Measurements from ENCODE around the gene TSPAN6.
A peak's percentile ranks its signal among the peaks of the same experiment; 100 is the strongest.

The TSPAN6 gene

DNA sequence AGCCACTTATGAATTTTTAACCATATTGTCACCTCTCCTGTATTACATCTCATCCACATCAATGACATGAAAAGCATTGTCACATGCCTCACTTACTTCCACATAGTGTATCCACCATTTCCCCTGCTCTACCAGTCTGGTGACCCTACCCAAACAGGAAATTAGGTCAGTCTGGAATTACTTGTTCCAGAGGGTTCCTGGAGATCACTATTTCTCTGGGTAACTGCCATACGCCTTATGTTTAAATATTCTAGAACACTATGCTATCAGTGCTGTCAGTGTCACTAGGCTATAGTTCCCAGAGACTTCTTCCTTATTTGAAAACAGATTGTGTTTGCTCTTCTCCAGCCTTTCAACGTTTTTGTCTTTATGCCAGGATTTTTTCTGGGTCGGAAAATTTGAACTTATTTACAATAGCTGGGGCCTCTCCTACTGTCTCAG lies 22.4 kb upstream of the TSPAN6 start:
- DNase-seq, result no peak
- CTCF ChIA-PET, result no interaction called here
- no peaks in the 10 kb centered on the region for H3K36me3 Mint-ChIP-seq
- H3K27ac Mint-ChIP-seq, result no peak overlapping the region
- no peaks in the 10 kb centered on the region for H3K9me3 Mint-ChIP-seq
- H3K27me3 Mint-ChIP-seq, result peaks cover 3% of the 10 kb centered on the region
- H3K4me3 Mint-ChIP-seq, result no peak overlapping the region
- H3K4me1 Mint-ChIP-seq, result no peaks in the 10 kb centered on the region

GRCh38 chrX:100654261-100654660 lies 17.7 kb upstream of the TSPAN6 start:
- peaks cover 9% of the 10 kb centered on the region for H3K27me3 Mint-ChIP-seq
- no peak overlapping the region for H3K27ac Mint-ChIP-seq
- no peak for DNase-seq
- H3K4me3 Mint-ChIP-seq, result no peak overlapping the region
- no peaks in the 10 kb centered on the region for H3K9me3 Mint-ChIP-seq
- no peaks in the 10 kb centered on the region for H3K36me3 Mint-ChIP-seq
- H3K4me1 Mint-ChIP-seq, result no peaks in the 10 kb centered on the region
- CTCF ChIA-PET, result no interaction called here

DNA sequence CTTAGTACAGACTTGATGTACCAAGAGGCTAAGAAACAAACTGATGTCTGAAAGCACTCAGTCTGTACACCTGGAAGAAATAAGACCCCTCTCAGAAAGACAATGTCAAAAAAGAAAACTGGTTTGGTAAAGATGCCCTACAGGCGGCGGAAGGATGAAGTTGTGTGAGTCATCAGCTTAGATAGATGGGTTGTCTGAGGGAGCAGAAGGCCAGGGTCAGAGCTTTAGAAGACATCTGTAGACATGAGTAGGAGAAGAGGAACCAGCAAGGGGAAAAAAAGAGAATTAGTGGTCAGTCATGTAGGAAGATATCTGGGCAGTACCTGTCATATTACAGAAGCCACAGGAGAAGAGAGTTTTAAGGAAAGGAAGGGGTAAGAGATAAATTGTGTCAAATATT lies 15.7 kb upstream of the TSPAN6 start:
- H3K27me3 Mint-ChIP-seq, result peaks cover 9% of the 10 kb centered on the region
- CTCF ChIA-PET, result no interaction called here
- no peaks in the 10 kb centered on the region for H3K4me1 Mint-ChIP-seq

GRCh38 chrX:100650841-100651240 lies 14.2 kb upstream of the TSPAN6 start:
- no peak overlapping the region for H3K4me3 Mint-ChIP-seq
- CTCF ChIA-PET, result no interaction called here
- H3K27me3 Mint-ChIP-seq, result peaks cover 9% of the 10 kb centered on the region
- no peaks in the 10 kb centered on the region for H3K9me3 Mint-ChIP-seq
- no peak for DNase-seq
- no peak overlapping the region for H3K27ac Mint-ChIP-seq
- H3K36me3 Mint-ChIP-seq, result no peaks in the 10 kb centered on the region
- no peaks in the 10 kb centered on the region for H3K4me1 Mint-ChIP-seq

More for the DNA sequence above, 15.7 kb upstream of the TSPAN6 start:
- Mint-ChIP-seq H3K27ac (no peak overlapping the region), H3K36me3 (no peaks in the 10 kb centered on the region), H3K4me3 (no peak overlapping the region), H3K9me3 (no peaks in the 10 kb centered on the region)
- DNase-seq, result no peak

DNA sequence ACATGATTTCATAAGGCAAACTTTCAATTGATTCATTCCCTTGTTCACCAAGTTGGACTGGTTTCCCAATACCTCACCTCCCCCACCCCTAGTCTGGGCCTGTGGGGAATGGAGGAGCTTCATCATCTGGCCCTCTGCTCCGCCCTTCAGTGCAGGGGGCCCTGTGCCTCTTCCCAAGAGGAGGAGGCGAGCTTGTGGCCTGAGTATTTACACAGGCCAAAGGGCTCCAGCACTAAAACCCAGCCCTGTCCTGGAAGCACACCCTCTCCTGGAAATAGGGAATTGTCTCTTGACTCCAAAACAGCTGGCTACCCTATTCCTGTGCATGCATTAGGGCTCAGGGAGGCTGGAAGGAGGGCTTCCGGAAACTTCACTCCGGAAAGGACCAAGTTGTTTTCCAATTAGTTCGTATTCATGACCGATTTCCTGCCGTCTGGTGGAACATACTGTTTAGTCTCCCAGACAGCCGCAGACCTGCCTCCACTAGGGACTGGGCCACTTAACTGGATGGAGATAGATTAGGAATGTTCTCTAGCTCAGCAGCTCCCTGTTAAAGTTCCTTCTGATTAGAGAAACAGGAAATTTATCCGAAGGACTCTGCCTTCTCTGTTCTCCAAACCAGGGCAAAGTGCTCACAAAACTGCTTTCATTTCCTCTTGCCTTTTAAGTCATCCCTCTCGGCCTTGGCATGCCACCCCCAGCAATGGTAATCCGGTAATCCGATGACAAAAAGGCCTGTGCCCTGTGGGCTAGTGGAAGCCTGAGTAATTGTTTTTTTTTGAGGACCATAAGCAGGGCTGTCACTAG lies 13.1 kb upstream of the TSPAN6 start:
- CTCF ChIA-PET, result no interaction called here

GRCh38 chrX:100648458-100649417 lies 12.1 kb upstream of the TSPAN6 start:
- CTCF ChIA-PET, result no interaction called here
- H3K36me3 Mint-ChIP-seq, result no peaks in the 10 kb centered on the region
- no peak overlapping the region for H3K27ac Mint-ChIP-seq
- H3K4me3 Mint-ChIP-seq, result no peak overlapping the region
- no peaks in the 10 kb centered on the region for H3K4me1 Mint-ChIP-seq
- no peaks in the 10 kb centered on the region for H3K9me3 Mint-ChIP-seq
- H3K27me3 Mint-ChIP-seq, result peaks cover 6% of the 10 kb centered on the region
- DNase-seq, result no peak

More for the DNA sequence above, 13.1 kb upstream of the TSPAN6 start:
- DNase-seq, result no peak
- Mint-ChIP-seq H3K36me3 (no peaks in the 10 kb centered on the region), H3K27me3 (peaks cover 9% of the 10 kb centered on the region), H3K27ac (no peak overlapping the region), H3K9me3 (no peaks in the 10 kb centered on the region), H3K4me3 (no peak overlapping the region), H3K4me1 (no peaks in the 10 kb centered on the region)

DNA sequence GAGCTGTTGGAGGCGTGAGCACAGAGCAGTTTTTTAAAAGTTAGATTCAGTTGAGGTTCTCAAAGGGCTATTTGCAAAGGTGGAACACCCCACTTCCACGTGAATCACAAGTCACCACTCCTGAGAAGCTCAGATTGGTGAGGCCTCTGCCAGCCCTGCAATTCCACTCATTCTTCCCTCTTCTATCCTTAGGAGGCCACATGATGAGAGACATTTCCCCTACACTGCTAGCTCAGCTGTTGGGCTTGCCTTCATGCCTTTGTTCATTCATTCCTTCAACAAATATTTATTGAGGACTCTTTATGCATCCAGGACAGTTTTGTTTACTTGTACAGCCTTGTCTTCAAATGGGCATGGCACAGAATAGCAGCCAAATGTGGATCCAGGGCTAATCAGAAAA lies 11.1 kb upstream of the TSPAN6 start:
- no peak for DNase-seq
- Mint-ChIP-seq H3K27me3 (peaks cover 2% of the 10 kb centered on the region), H3K36me3 (no peaks in the 10 kb centered on the region), H3K4me3 (no peak overlapping the region), H3K4me1 (no peaks in the 10 kb centered on the region), H3K27ac (no peak overlapping the region), H3K9me3 (no peaks in the 10 kb centered on the region)
- CTCF ChIA-PET, result no interaction called here

DNA sequence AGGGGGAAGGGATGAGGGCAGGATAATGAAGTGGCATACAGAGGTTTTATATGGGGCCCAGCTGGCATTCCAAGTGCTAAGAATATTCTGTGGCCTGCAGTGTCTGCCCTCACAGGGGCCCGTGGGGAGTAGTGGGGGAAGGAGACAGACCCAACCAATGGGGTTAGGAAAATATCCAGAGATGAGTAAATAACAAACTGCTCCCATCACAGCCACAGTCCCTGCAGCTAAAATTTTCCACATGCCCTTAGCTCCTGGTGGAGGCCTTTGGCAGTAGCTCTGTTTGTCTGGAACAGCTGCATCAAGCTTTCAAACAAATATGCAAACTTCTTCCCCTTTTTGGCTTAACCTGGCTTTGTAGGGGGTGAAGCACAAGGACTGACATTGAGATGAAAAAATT lies 10.5 kb upstream of the TSPAN6 start:
- Mint-ChIP-seq H3K27me3 (no peaks in the 10 kb centered on the region), H3K4me1 (no peaks in the 10 kb centered on the region), H3K27ac (no peak overlapping the region), H3K9me3 (no peaks in the 10 kb centered on the region), H3K36me3 (no peaks in the 10 kb centered on the region), H3K4me3 (no peak overlapping the region)
- DNase-seq, result no peak
- CTCF ChIA-PET, result no interaction called here

DNA sequence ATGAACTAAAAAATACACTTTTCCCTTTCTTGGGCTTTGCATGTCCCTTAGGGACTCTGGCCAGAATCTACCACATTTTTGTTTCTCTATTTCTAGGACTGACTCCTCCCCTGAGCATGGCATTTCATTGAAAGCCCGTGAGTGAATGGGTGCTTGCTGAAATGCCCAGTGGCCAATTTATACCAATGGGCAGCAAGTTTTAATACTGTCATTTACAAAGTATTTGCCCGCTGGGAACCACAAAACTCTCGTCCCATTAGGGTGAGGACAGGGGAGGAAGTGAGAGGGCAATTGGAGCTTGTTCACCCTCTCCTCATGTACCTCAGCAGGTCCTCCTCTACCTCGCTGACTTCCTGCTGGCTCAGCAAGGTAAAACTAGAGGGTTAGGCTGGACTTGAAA lies 8.5 kb upstream of the TSPAN6 start:
- no peaks in the 10 kb centered on the region for H3K4me1 Mint-ChIP-seq
- no peak for DNase-seq
- H3K27ac Mint-ChIP-seq, result no peak overlapping the region
- H3K36me3 Mint-ChIP-seq, result no peaks in the 10 kb centered on the region
- H3K9me3 Mint-ChIP-seq, result no peaks in the 10 kb centered on the region
- CTCF ChIA-PET, result no interaction called here
- no peaks in the 10 kb centered on the region for H3K27me3 Mint-ChIP-seq
- H3K4me3 Mint-ChIP-seq, result no peak overlapping the region

DNA sequence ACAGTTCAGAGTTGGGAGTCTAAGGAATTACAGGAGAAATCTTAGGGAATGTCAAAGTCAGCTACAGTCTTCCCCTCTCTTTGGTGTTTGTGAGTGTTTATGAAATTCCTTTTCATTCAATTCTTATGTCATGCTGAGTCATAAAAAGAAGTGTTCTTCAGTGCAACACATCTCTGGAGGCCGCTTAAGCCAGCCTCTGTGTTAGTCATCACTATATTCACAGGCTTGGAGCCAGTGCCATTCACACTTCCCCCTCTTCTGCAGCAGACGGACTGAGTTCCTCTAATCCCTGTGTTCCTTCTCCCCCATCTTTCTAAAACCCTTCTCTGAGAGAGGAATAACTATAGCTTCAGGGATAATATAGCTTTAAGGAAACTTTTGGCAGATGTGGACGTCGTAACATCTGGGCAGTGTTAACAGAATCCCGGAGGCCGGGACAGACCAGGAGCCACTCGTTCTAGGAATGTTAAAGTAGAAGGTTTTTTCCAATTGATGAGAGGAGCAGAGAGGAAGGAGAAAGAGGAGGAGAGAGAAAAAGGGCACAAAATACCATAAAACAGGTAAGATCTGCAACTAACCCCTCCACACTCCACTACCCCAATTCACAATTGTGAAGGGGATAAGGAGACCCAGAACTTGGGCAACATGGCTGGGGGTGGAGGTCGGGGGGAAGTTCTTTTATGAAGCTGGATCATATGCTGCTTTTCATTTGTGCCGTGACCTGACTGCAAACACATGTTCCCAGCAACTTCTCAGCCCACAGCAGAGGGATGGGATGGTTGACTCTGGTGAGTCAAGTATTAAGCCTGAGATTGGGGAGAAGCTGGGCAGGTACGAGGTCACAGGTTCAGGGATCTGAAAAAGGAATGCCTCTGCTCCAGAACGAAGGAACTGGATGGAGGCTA lies 7.6 kb upstream of the TSPAN6 start, which contains the start of gene SRPX2:
Gene SRPX2 (plus strand): TSS at position 244 of the 905 bp plus-strand sequence. CDS start 2,124 bp downstream, outside the sequence.
- Mint-ChIP-seq H3K4me3 (no peak within 1 kb of the TSS), H3K9me3 (no peaks in the 10 kb centered on the region), H3K27me3 (no peaks in the 10 kb centered on the region), H3K36me3 (no peaks in the 10 kb centered on the region), H3K4me1 (no peaks in the 10 kb centered on the region), H3K27ac (peak within 1 kb of the TSS; percentile 58)
- CTCF ChIA-PET, result no interaction called here
- DNase-seq, result no peak

- Mint-ChIP-seq H3K4me3 (no peak overlapping the region), H3K27ac (no peak overlapping the region), H3K27me3 (no peaks in the 10 kb centered on the region), H3K9me3 (no peaks in the 10 kb centered on the region), H3K36me3 (no peaks in the 10 kb centered on the region), H3K4me1 (no peaks in the 10 kb centered on the region)
- CTCF ChIA-PET, result interaction anchor here (1.4 kb wide), 1 partner anchor 28 kb away, joined by 3 read pairs; no protein-coding TSS in a partner anchor
- no peak for DNase-seq
Measured at GRCh38 chrX:100643212-100643611, 6.6 kb upstream of the TSPAN6 start.

GRCh38 chrX:100642290-100642689 lies 5.7 kb upstream of the TSPAN6 start:
- no peaks in the 10 kb centered on the region for H3K4me1 Mint-ChIP-seq
- CTCF ChIA-PET, result interaction anchor here (1.4 kb wide), 1 partner anchor 28 kb away, joined by 3 read pairs; no protein-coding TSS in a partner anchor
- no peaks in the 10 kb centered on the region for H3K36me3 Mint-ChIP-seq
- no peaks in the 10 kb centered on the region for H3K9me3 Mint-ChIP-seq
- no peak overlapping the region for H3K27ac Mint-ChIP-seq
- DNase-seq, result no peak
- no peak overlapping the region for H3K4me3 Mint-ChIP-seq
- no peaks in the 10 kb centered on the region for H3K27me3 Mint-ChIP-seq

GRCh38 chrX:100635989-100636320 lies 651 bp downstream of the TSPAN6 start:
- CTCF ChIA-PET, result interaction anchor here (1.4 to 1.7 kb wide), 2 partner anchors 11 to 29 kb away, joined by 4 read pairs; no protein-coding TSS in a partner anchor

GRCh38 chrX:100635040-100635439 lies 1.6 kb downstream of the TSPAN6 start:
- CTCF ChIA-PET, result interaction anchor here (0.8 kb wide), 1 partner anchor 51 kb away, joined by 3 read pairs; no protein-coding TSS in a partner anchor
- Mint-ChIP-seq H3K27me3 (peaks cover 11% of the 10 kb centered on the region), H3K4me1 (peaks cover 5% of the 10 kb centered on the region), H3K36me3 (no peaks in the 10 kb centered on the region), H3K4me3 (no peak overlapping the region), H3K9me3 (no peaks in the 10 kb centered on the region), H3K27ac (no peak overlapping the region)
- DNase-seq, result no peak

More at GRCh38 chrX:100635989-100636320, 651 bp downstream of the TSPAN6 start:
- Mint-ChIP-seq H3K4me3 (no peak overlapping the region), H3K36me3 (no peaks in the 10 kb centered on the region), H3K27ac (no peak overlapping the region), H3K4me1 (peaks cover 5% of the 10 kb centered on the region), H3K27me3 (peaks cover 11% of the 10 kb centered on the region), H3K9me3 (no peaks in the 10 kb centered on the region)
- DNase-seq, result no peak
